Astrocyte (in vitro differentiated cells and primary cell): Measurements from ENCODE around the gene EIF4E1B.

ENCODE experiments used
- EZH2 ChIP-seq: IDR thresholded peaks from 2 replicates; pipeline ENCODE4 v1.6.1; 2012; ENCODE audit warnings: mild to moderate bottlenecking, low read length, inconsistent platforms; ENCODE audit not compliant: insufficient read depth
- TF ChIP-seq, protein P1 (sequence below): IDR thresholded peaks from 2 replicates; pipeline ENCODE4 v1.5.1; 2011; ENCODE audit warnings: low read depth, mild to moderate bottlenecking, inconsistent platforms, low read length, moderate library complexity; ENCODE audit not compliant: insufficient read depth

DNA sequence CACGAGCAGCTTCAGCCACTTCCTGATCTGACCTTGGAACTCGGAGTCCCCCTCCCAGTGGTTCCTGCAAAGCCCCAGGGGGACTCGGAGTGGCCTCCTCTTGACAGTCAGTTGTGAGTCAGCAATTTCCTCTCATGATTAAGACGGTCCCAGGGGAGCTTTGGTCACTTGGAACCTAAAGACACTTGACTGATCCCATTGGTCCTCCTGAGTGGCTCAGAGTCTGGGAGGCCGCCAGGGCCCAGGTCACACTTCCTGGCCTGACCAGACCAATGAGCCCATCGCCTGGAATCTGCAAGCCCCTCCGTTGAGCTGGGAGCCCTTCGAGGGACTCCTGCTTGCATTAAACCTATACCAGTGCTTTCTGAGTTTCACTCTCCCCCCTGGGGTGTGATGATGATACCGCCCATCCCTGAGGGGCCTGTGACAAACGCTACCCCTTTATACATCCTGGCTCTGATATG lies 45.9 kb downstream of the EIF4E1B start:
- TF ChIP-seq, protein P1, sequence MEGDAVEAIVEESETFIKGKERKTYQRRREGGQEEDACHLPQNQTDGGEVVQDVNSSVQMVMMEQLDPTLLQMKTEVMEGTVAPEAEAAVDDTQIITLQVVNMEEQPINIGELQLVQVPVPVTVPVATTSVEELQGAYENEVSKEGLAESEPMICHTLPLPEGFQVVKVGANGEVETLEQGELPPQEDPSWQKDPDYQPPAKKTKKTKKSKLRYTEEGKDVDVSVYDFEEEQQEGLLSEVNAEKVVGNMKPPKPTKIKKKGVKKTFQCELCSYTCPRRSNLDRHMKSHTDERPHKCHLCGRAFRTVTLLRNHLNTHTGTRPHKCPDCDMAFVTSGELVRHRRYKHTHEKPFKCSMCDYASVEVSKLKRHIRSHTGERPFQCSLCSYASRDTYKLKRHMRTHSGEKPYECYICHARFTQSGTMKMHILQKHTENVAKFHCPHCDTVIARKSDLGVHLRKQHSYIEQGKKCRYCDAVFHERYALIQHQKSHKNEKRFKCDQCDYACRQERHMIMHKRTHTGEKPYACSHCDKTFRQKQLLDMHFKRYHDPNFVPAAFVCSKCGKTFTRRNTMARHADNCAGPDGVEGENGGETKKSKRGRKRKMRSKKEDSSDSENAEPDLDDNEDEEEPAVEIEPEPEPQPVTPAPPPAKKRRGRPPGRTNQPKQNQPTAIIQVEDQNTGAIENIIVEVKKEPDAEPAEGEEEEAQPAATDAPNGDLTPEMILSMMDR: no peak
- no peak for TF ChIP-seq EZH2
